Measurements from ENCODE around the gene VPS25.

Gene VPS25

GRCh38 chr17:42818379-42818778 lies 45.1 kb downstream of the VPS25 start:
- no peak for TF ChIP-seq EZH2phosphoT487 (conservative IDR thresholded peaks at IDR 0.05; ENCODE audit: low read length)
- TF ChIP-seq CTCF (IDR thresholded peaks at IDR 0.05; ENCODE audit: insufficient read depth, low read length, poor library complexity, severe bottlenecking) = no peak
- H3K9ac ChIP-seq (ENCODE audit: low read length) = no peak overlapping the region
- no peaks in the 10 kb centered on the region for H4K20me1 ChIP-seq (ENCODE audit: low read depth, low read length)
- H3K9me3 ChIP-seq (ENCODE audit: insufficient read depth, low read length) = no peaks in the 10 kb centered on the region
- no peaks in the 10 kb centered on the region for H3K27me3 ChIP-seq (ENCODE audit: low read length)
- no peak overlapping the region for H3K4me3 ChIP-seq (ENCODE audit: insufficient read depth, low read length, poor library complexity, severe bottlenecking)
- no peaks in the 10 kb centered on the region for H3K9me2 ChIP-seq (replicated peaks; ENCODE audit: insufficient read depth, low read length)
- peaks cover 14% of the 10 kb centered on the region for H3K79me2 ChIP-seq (ENCODE audit: insufficient read depth, low read length)
- peaks cover 6% of the 10 kb centered on the region; the same call in 1 of the 2 replicates for H3F3A ChIP-seq (ENCODE audit: insufficient read depth)
- no peak overlapping the region for H3K4me2 ChIP-seq (ENCODE audit: low read depth, low read length, poor library complexity, severe bottlenecking)
- H3K36me3 ChIP-seq (ENCODE audit: low read length) = peaks cover 22% of the 10 kb centered on the region
- H2AFZ ChIP-seq (ENCODE audit: low read depth, low read length, severe bottlenecking) = no peak overlapping the region
- H3K27ac ChIP-seq (ENCODE audit: low read depth, low read length) = no peak overlapping the region

GRCh38 chr17:42819939-42820535 lies 46.8 kb downstream of the VPS25 start:
- Histone ChIP-seq H3K79me2 (ENCODE audit: insufficient read depth, low read length) (peaks cover 20% of the 10 kb centered on the region), H3K9me3 (ENCODE audit: insufficient read depth, low read length) (no peaks in the 10 kb centered on the region), H3K27ac (ENCODE audit: low read depth, low read length) (no peak overlapping the region), H4K20me1 (ENCODE audit: low read depth, low read length) (no peaks in the 10 kb centered on the region), H2AFZ (ENCODE audit: low read depth, low read length, severe bottlenecking) (no peak overlapping the region), H3K9ac (ENCODE audit: low read length) (no peak overlapping the region), H3K9me2 (replicated peaks; ENCODE audit: insufficient read depth, low read length) (no peaks in the 10 kb centered on the region), H3K27me3 (ENCODE audit: low read length) (no peaks in the 10 kb centered on the region), H3K4me2 (ENCODE audit: low read depth, low read length, poor library complexity, severe bottlenecking) (no peak overlapping the region), H3K4me3 (ENCODE audit: insufficient read depth, low read length, poor library complexity, severe bottlenecking) (no peak overlapping the region), H3K36me3 (ENCODE audit: low read length) (peaks cover 16% of the 10 kb centered on the region), H3F3A (ENCODE audit: insufficient read depth) (peaks cover 6% of the 10 kb centered on the region; the same call in 1 of the 2 replicates)
- peak; percentile 82 for TF ChIP-seq CTCF (IDR thresholded peaks at IDR 0.05; ENCODE audit: insufficient read depth, low read length, poor library complexity, severe bottlenecking)
- no peak for TF ChIP-seq EZH2phosphoT487 (conservative IDR thresholded peaks at IDR 0.05; ENCODE audit: low read length)

GRCh38 chr17:42821176-42821575 lies 47.9 kb downstream of the VPS25 start:
- Histone ChIP-seq H3K9me3 (ENCODE audit: insufficient read depth, low read length) (no peaks in the 10 kb centered on the region), H3K79me2 (ENCODE audit: insufficient read depth, low read length) (peaks cover 20% of the 10 kb centered on the region), H2AFZ (ENCODE audit: low read depth, low read length, severe bottlenecking) (no peak overlapping the region), H3K36me3 (ENCODE audit: low read length) (peaks cover 10% of the 10 kb centered on the region), H3K9ac (ENCODE audit: low read length) (no peak overlapping the region), H3K4me3 (ENCODE audit: insufficient read depth, low read length, poor library complexity, severe bottlenecking) (no peak overlapping the region), H3K27me3 (ENCODE audit: low read length) (no peaks in the 10 kb centered on the region), H4K20me1 (ENCODE audit: low read depth, low read length) (no peaks in the 10 kb centered on the region), H3K4me2 (ENCODE audit: low read depth, low read length, poor library complexity, severe bottlenecking) (no peak overlapping the region), H3F3A (ENCODE audit: insufficient read depth) (peaks cover 11% of the 10 kb centered on the region; the same call in 1 of the 2 replicates), H3K27ac (ENCODE audit: low read depth, low read length) (no peak overlapping the region), H3K9me2 (replicated peaks; ENCODE audit: insufficient read depth, low read length) (no peaks in the 10 kb centered on the region)
- no peak for TF ChIP-seq EZH2phosphoT487 (conservative IDR thresholded peaks at IDR 0.05; ENCODE audit: low read length)
- TF ChIP-seq CTCF (IDR thresholded peaks at IDR 0.05; ENCODE audit: insufficient read depth, low read length, poor library complexity, severe bottlenecking) = no peak
